Skeletal muscle tissue (tissue), 4 donors: ENCODE measurements around the gene GATA2. TPM values are rescaled to one million over a fixed set of nuclear protein-coding genes. Genes with fewer than 3 reads are reported as not detected.

ENCODE experiments used
- H3K27ac ChIP-seq: one replicate; pipeline ENCODE4 v1.7.0; 2013; ENCODE audit warnings: mild to moderate bottlenecking, low read depth, low read length, inconsistent platforms
- H3K27me3 ChIP-seq, 3 donors: one replicate each; pipeline ENCODE4 v1.7.0; 2013; ENCODE audit warnings: low read length in 3 of 3; ENCODE audit not compliant: control insufficient read depth in 3 of 3, insufficient read depth in 3 of 3
- H3K36me3 ChIP-seq, 3 donors: one replicate each; pipeline ENCODE4 v1.7.0; 2013; ENCODE audit warnings: low read length in 3 of 3; ENCODE audit not compliant: control insufficient read depth in 3 of 3, insufficient read depth in 3 of 3
- H3K4me1 ChIP-seq, 3 donors: one replicate each; pipeline ENCODE4 v1.7.0; 2013; ENCODE audit warnings: low read length in 3 of 3, mild to moderate bottlenecking in 3 of 3; ENCODE audit not compliant: control insufficient read depth in 3 of 3, insufficient read depth in 3 of 3
- H3K4me3 ChIP-seq, 3 donors: one replicate each; pipeline ENCODE4 v1.7.0; 2013; ENCODE audit warnings: low read length in 3 of 3
- H3K9ac ChIP-seq, 3 donors: one replicate each; pipeline ENCODE4 v1.7.0; 2013; ENCODE audit warnings: low read length in 3 of 3, mild to moderate bottlenecking in 3 of 3, moderate library complexity in 2 of 3, low read depth in 1 of 3
- H3K9me3 ChIP-seq, 3 donors: one replicate each; pipeline ENCODE4 v1.7.0; 2013; ENCODE audit warnings: low read length in 3 of 3; ENCODE audit not compliant: control insufficient read depth in 3 of 3
- total RNA-seq: library from RNA; depleted of rRNA; stranded (reverse); fragments of >200 nt; gene quantifications from one replicate; pipeline ENCODE4 v1.2.3, GENCODE V29; 2014
- donor health status: Osteomylitis.

The GATA2 gene
- total RNA-seq, result 0.52 TPM

DNA sequence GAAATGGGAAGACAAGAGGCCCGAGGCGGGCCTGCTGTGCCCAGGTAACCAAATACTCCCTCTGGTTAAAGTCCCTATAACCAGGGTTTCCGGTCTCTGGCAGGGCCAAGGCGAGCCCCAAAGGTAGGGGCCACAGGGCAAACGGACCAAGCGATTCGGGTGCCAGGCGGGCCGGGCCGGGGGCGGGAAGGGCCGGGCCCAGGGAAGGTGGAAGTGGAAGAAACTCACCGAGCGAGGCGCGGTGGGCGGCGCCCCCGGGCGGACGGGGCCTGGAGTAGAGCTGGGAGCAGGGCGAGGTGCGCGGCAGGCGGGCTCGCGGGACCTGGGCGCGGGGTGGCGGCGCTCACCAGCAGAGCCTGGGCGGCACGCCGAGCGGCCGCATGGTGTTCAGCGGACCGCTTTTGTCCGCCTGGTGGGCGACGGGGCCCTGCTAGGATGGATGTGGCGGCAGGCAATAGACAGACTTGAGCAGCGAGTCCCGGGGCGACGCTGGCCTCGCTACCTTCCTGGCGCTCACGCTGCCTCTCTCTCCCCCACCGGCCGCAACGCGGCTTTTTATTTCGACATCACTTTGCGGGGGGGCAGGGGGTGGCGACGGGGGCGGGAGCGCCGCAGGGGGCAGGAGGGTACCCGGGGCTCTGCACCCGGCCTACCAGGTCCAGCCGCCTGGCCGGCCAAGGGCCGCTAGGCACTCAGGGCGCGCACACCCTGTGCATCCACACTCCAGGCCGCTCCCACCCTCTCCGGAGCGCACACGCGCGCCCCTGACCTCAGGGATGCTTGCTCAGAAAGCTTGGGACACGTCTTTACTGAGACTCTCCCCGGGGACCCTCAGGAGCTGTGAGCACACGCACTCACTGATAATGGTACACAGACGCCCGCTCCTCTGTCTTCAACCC lies at the start of gene GATA2:
Gene GATA2, minus strand, starts transcription at position 531 of the 899 bp plus-strand sequence. CDS start 6,170 bp downstream, outside the sequence.
- H3K4me3 ChIP-seq, result peak within 1 kb of the TSS in 2 of 3 donors; percentile 26 to 35
- peaks cover 92 to 94% (median 92%) of the 10 kb centered on the region in 3 donors for H3K27me3 ChIP-seq
- peaks cover 34 to 50% (median 42%) of the 10 kb centered on the region in 3 donors for H3K4me1 ChIP-seq

DNA sequence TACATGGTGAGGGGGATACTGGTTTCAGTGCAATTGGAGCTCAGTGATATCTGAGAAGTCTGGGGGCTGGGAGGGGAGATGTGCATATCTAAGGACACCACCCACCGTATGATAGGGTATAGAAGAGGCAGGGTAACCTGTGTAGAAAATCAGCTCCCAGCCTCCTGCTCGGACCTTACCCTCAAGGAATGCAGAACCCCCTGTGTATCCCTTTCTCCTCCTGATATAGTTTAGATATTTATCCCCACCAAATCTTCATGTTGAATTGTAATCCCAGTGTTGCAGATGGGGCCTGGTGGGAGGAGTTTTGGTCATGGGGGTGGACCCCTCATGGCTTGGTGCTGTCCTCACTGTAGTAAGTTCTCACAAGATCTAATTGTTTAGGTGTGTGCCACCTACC lies 48.2 kb upstream of the GATA2 start:
- no peak overlapping the region for H3K9ac ChIP-seq
- H3K9me3 ChIP-seq, result peaks cover 0 to 5% (median 0%) of the 10 kb centered on the region in 3 donors
- H3K27ac ChIP-seq, result no peak overlapping the region
- H3K36me3 ChIP-seq, result no peaks in the 10 kb centered on the region
- no peaks in the 10 kb centered on the region for H3K4me1 ChIP-seq
- peaks cover 0 to 14% (median 0%) of the 10 kb centered on the region in 3 donors for H3K27me3 ChIP-seq
- no peak overlapping the region for H3K4me3 ChIP-seq

More for the DNA sequence above, at the start of gene GATA2:
- no peaks in the 10 kb centered on the region for H3K9me3 ChIP-seq
- peak within 1 kb of the TSS in 1 of 3 donors; percentile 23 for H3K9ac ChIP-seq
- no peak within 1 kb of the TSS for H3K27ac ChIP-seq
- peaks cover 0 to 2% (median 0%) of the 10 kb centered on the region in 3 donors for H3K36me3 ChIP-seq

DNA sequence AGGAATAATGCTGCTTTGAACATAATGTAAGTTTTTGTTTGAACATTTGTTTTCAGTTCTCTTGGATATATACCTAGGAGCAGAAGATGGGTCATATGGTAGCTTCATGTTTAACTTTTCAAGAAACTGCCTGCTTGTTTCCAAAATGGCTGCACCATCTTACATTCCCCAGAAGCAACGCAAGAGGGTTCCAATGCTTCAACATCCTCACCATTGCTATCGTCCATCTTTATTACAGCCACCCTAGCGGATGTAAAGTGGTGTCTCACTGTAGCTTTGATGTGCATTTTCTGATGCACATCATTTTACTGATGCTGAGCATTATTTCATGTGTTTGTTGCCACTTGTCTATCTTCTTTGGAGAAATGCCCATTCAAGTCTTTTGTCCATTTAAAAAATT lies 46.4 kb upstream of the GATA2 start:
- H3K4me3 ChIP-seq, result no peak overlapping the region
- peaks cover 0 to 5% (median 0%) of the 10 kb centered on the region in 3 donors for H3K9me3 ChIP-seq
- no peak overlapping the region for H3K27ac ChIP-seq
- no peaks in the 10 kb centered on the region for H3K4me1 ChIP-seq
- H3K9ac ChIP-seq, result no peak overlapping the region
- H3K27me3 ChIP-seq, result peaks cover 3 to 20% (median 5%) of the 10 kb centered on the region in 3 donors
- no peaks in the 10 kb centered on the region for H3K36me3 ChIP-seq

DNA sequence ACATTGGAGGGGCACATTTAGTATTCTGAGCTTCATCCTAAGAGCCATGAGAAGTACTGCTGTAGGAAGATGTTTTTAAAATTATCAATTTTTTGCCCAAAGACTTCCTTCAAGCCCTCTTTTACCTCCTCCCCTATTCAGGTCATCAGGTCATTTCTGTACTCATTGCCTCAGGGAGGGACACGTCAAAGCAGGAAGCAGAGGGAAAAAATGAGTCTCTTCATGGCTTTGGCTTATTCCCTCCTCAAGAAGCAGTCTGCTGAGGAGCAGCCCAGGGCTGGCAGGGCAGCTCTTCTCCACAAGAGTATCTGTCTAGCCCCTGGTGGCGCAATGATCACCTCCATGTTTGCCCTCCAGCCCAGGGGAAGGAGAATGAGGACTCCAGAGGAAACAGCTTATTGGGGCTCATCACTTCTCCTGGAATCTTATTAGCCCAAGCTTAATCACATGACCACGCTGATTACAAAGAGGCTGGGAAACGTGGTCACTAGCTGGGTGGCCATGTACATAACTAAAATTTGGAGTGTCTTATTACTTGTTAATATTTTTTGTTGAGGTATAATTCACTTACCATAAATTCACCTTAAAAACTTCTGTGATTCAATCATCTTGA lies 44.2 kb upstream of the GATA2 start:
- H3K9me3 ChIP-seq, result no peaks in the 10 kb centered on the region
- no peaks in the 10 kb centered on the region for H3K4me1 ChIP-seq
- H3K9ac ChIP-seq, result no peak overlapping the region
- H3K4me3 ChIP-seq, result no peak overlapping the region
- no peak overlapping the region for H3K27ac ChIP-seq
- no peaks in the 10 kb centered on the region for H3K36me3 ChIP-seq
- H3K27me3 ChIP-seq, result peaks cover 6 to 26% (median 13%) of the 10 kb centered on the region in 3 donors

DNA sequence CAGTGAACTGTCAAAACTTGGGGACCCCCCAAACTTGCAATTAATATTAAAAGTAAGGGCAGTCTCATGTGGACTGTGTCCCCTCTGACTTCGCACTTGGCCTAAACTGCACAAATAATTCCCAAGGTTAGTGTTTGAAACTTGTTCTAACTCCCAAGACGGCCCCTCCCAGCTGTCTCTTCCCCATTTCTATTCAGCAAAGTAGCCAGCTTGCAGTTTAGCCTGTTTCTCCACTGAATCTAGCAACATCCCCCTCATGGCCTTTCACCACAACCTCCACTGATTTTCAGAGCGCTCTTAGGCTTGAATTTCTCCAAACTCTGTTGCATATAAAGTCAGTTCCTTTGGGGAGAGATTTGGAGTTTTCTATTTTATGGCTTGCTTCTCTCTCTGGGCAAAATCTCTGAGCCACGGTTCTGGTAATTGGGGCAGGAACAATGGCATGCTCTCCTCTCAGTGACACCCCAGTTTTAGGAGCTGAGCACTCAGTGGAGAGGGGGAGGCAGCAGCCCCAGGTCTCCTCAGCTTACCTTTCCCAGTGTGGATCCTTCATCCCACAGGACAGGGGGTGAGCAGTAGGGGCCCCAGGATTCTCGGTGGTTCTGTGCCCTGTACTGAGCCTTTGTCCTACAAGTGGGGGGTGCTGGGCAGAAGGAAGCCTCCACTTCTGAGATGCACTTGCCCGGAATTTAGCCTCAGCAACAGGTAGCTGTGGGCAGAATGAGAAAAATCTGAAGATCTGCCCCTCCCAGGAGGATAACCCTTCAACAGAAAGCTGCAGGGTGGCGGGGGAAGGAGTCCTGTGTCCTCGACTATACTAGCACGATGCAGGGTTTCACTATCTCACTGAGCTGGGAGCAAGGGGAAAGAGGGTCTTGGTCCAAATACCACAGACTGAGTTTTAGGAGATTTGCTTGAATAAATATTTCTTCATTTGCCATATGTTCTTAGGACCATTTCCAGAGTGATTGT lies 39.3 kb upstream of the GATA2 start:
- no peak overlapping the region for H3K4me3 ChIP-seq
- no peak overlapping the region for H3K27ac ChIP-seq
- H3K36me3 ChIP-seq, result no peaks in the 10 kb centered on the region
- H3K4me1 ChIP-seq, result no peaks in the 10 kb centered on the region
- no peaks in the 10 kb centered on the region for H3K9me3 ChIP-seq
- H3K9ac ChIP-seq, result no peak overlapping the region
- peaks cover 9 to 21% (median 16%) of the 10 kb centered on the region in 3 donors for H3K27me3 ChIP-seq

DNA sequence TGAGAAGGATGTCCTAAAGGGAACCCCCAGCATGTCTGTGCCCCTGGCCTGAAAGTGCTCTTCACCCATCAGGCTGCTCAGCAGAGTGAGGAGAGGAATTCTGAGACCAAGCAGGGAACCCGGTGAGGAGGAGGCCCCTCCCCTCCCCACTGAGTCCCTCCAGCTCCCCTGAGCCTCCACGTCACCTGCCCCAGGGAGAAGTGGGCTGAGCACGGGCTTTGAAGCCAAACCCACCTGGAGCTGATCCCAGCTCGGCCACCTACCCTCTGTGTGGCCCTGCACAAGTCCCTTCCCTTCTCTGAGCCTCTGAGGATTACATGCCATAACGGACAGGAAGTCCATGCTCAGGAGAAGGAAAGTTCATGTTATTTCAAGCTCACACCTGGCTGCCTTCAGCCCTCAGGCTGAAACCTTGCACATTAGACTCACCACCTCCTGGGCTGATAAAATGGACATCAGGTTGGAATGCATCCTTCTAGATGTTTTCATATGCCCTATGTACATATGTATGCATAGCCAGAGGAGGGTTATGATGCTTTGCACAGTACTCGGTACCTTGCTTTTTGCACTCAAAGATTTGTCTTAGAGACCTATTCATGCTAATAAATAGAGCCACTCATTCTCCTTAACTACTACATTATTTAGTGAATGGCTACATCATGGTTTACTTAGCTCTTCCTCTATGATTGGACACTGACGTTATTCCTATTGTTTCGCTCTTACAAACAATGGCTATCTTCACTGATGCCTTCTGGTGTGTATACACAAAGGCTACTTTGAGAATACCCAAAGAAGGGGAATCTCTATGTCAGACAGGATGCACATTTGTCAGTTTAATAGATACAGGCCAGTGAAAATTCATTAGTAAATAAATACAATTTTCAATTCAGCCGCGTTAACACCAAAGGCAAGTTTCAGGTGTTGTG lies 31.6 kb upstream of the GATA2 start:
- Histone ChIP-seq H3K27me3 (peaks cover 13 to 22% (median 19%) of the 10 kb centered on the region in 3 donors), H3K4me1 (no peaks in the 10 kb centered on the region), H3K36me3 (no peaks in the 10 kb centered on the region), H3K4me3 (no peak overlapping the region), H3K27ac (no peak overlapping the region), H3K9ac (no peak overlapping the region), H3K9me3 (peaks cover 0 to 2% (median 0%) of the 10 kb centered on the region in 3 donors)

DNA sequence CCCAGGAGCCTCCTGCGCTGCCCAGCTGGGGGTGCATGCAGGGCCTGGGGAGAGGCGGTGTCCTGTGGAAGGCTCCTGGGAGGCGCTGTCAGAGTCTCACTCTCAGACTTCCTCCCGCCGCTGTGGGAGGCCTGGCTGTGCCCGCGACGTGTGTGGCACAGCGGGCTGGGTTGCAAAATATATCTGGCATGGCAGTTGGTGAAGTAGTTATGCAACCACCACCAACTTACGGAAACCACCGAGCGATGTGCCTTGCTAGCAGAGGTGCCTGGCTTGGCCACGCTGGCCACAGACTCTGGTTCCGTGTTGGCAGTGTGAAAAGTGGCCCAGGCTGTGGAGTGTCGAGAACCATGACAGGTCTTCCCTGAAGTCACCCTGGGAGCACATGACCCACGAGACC lies 30.6 kb upstream of the GATA2 start:
- H3K4me3 ChIP-seq, result no peak overlapping the region
- peaks cover 13 to 28% (median 19%) of the 10 kb centered on the region in 3 donors for H3K27me3 ChIP-seq
- peaks cover 0 to 2% (median 0%) of the 10 kb centered on the region in 3 donors for H3K9me3 ChIP-seq
- H3K4me1 ChIP-seq, result no peaks in the 10 kb centered on the region
- no peak overlapping the region for H3K27ac ChIP-seq
- H3K9ac ChIP-seq, result no peak overlapping the region
- H3K36me3 ChIP-seq, result no peaks in the 10 kb centered on the region

DNA sequence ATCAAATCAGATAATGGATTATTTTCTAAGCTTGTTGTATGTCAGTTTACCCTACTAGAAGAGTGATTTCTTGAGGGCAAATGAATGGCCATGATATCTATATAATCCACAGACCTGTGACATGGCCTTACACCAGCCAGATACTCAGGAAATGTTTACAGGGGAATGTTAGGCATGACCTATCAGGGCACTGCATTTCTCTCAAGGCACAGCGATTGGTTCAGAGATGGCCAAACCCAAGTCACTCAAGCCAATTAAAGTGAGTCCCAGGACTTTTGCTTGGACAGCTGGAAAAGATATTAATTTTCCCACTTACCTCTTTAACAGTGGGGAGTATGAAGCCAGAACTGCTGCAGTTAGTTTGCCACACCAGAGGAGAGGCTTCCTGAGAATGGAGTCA lies 28.7 kb upstream of the GATA2 start:
- no peaks in the 10 kb centered on the region for H3K36me3 ChIP-seq
- peaks cover 0 to 2% (median 0%) of the 10 kb centered on the region in 3 donors for H3K9me3 ChIP-seq
- H3K4me1 ChIP-seq, result no peaks in the 10 kb centered on the region
- H3K27ac ChIP-seq, result no peak overlapping the region
- no peak overlapping the region for H3K4me3 ChIP-seq
- H3K9ac ChIP-seq, result no peak overlapping the region
- H3K27me3 ChIP-seq, result peaks cover 19 to 35% (median 24%) of the 10 kb centered on the region in 3 donors
